Stimulated activated naive CD8-positive, alpha-beta T cell treated with anti-CD3 and anti-CD28 coated beads, Interleukin-15, Interleukin-2, amounts not matched to agents 100 U/mL and 50 U/mL, for 24 hours (primary cell): ENCODE data around the gene MRPL52.
"Not testable (repeated sequence)": the region's sequence is repeated elsewhere in the genome, so short reads cannot be mapped to it uniquely, and the experiment has no call there.

ENCODE experiments used
- ATAC-seq: fragments of 150-1000 bp; cut with Tn5 transposase; one replicate; pipeline ENCODE4 v1.10.0; 2021
- DNase-seq: peaks from one replicate; pipeline ENCODE4 v3.0.0; 2021

MRPL52 gene

GRCh38 chr14:22808388-22809209 is 21.1 kb upstream of the MRPL52 start:
- no peak for ATAC-seq
- DNase-seq: no peak

- ATAC-seq: no peak
- no peak for DNase-seq
Measured at GRCh38 chr14:22811722-22812121, 18.0 kb upstream of the MRPL52 start.

GRCh38 chr14:22812744-22813143 is 16.9 kb upstream of the MRPL52 start:
- DNase-seq: no peak
- no peak for ATAC-seq

- DNase-seq (no peak), ATAC-seq (peak; percentile 30)
Measured at GRCh38 chr14:22813145-22813544, 16.5 kb upstream of the MRPL52 start.

GRCh38 chr14:22814373-22814772 is 15.3 kb upstream of the MRPL52 start:
- DNase-seq (no peak), ATAC-seq (no peak)

GRCh38 chr14:22814941-22815713 is 14.6 kb upstream of the MRPL52 start, which contains the start of gene SLC7A7:
TSS of gene SLC7A7 (minus strand) at chr14:22815435. CDS start at chr14:22813398, 2,037 bp downstream.
- ATAC-seq (no peak), DNase-seq (no peak)

- DNase-seq: no peak
- ATAC-seq: peak; percentile 33
Measured at GRCh38 chr14:22819151-22819988, 10.3 kb upstream of the MRPL52 start.

GRCh38 chr14:22820731-22821130 is 9.0 kb upstream of the MRPL52 start:
- DNase-seq (no peak), ATAC-seq (no peak)

- DNase-seq: no peak
Measured at GRCh38 chr14:22821193-22822015, 8.3 kb upstream of the MRPL52 start.

GRCh38 chr14:22822016-22822570 is 7.6 kb upstream of the MRPL52 start:
- no peak for DNase-seq
- no peak for ATAC-seq

More at GRCh38 chr14:22821193-22822015, 8.3 kb upstream of the MRPL52 start:
- no peak for ATAC-seq

- ATAC-seq (peak; percentile 80), DNase-seq (peak; percentile 76)
Measured at GRCh38 chr14:22822571-22823098, 7.1 kb upstream of the MRPL52 start.

- ATAC-seq (peak; percentile 14), DNase-seq (no peak)
Measured at GRCh38 chr14:22824711-22825359, 4.9 kb upstream of the MRPL52 start.

GRCh38 chr14:22829076-22829660 is 519 bp upstream of the MRPL52 start:
- not testable (repeated sequence) for DNase-seq, ATAC-seq

- ATAC-seq (no peak), DNase-seq (no peak)
Measured at GRCh38 chr14:22830443-22831010, 840 bp downstream of the MRPL52 start.

- ATAC-seq (no peak), DNase-seq (no peak)
Measured at GRCh38 chr14:22835505-22835904, 5.8 kb downstream of the MRPL52 start.

GRCh38 chr14:22836301-22837113 is 6.8 kb downstream of the MRPL52 start, which contains the start of gene MMP14:
TSS of gene MMP14 (plus strand) at chr14:22836585. CDS start at chr14:22836818, 233 bp downstream.
- ATAC-seq: no peak
- DNase-seq: no peak

- no peak for ATAC-seq
- peak; percentile 34 for DNase-seq
Measured at GRCh38 chr14:22837114-22837749, 7.5 kb downstream of the MRPL52 start.
